GM19468 (cell line): Measurements from ENCODE around the gene NYNRIN.

ENCODE experiments used
- ATAC-seq: cut with Tn5 transposase; IDR thresholded peaks from one replicate; pipeline ENCODE4 v1.9.1; 2021; ENCODE audit warnings: mild to moderate bottlenecking, moderate library complexity, moderate number of reproducible peaks; ENCODE audit not compliant: unreplicated experiment; ENCODE audit errors: extremely low read depth

Gene NYNRIN

DNA sequence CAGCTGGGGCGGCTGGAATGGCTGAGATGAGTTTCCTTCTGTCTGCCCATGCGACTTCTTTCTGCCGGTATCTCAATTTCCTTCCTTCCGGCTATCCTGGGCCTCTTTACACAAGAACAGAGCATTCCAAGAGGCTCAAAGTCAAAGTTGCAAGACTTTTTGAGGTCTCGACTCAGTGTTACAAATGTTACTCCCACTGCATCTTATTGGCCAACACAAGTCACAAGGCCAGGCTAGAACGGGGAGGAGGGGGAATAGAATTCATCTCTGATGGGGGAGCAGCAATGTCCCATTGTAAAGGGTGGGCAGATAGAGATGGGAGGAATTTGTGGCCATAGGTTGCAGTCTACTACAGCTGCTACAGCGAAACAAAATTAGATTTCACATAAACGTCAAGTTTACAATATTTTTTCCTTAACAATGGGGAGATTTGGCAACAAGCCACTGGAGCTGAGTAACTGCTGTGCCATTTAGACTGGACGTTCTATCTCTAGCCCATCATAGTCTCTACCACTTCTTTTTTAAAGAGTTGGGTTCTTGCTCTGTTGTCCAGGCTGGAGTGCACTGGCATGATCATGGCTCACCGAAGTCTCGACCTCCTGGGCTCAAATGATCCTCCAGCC lies 9.5 kb upstream of the NYNRIN start:
- ATAC-seq, result no peak

DNA sequence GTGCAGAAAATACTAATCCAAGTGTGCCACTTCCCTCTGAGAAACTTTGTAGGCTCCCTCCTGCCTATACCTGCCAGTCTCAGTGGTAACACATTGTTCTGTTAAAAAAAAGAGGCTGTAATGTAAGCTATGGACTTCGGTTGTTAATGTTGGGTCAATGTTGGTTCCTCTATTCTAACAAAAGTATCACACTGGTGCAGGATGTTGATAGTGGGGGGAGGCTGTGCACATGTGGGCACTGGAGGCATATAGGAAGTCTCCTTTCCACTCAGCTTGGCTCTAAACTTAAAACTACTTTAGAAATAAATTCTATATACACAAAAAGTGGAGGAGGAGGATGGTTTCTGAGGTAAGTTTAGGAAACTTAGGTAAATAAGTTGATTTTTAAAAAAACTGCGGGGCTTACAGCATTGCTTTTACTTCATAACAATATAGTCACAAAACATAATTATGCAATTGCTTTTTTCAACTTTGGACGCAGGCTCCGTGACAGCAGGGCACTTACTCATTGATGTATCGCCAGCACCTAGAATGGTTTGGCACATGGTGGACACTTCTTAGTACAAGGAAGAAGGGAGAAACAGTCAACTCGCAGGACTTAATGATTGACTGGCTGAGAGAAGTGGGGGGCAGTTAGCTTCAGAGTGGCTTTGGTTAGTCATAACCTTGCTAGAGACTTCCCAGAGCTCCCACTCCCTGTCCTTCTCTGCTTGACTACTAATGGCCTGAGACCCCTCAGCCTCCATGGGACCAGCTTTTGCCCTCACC lies 7.9 kb upstream of the NYNRIN start:
- ATAC-seq, result no peak

DNA sequence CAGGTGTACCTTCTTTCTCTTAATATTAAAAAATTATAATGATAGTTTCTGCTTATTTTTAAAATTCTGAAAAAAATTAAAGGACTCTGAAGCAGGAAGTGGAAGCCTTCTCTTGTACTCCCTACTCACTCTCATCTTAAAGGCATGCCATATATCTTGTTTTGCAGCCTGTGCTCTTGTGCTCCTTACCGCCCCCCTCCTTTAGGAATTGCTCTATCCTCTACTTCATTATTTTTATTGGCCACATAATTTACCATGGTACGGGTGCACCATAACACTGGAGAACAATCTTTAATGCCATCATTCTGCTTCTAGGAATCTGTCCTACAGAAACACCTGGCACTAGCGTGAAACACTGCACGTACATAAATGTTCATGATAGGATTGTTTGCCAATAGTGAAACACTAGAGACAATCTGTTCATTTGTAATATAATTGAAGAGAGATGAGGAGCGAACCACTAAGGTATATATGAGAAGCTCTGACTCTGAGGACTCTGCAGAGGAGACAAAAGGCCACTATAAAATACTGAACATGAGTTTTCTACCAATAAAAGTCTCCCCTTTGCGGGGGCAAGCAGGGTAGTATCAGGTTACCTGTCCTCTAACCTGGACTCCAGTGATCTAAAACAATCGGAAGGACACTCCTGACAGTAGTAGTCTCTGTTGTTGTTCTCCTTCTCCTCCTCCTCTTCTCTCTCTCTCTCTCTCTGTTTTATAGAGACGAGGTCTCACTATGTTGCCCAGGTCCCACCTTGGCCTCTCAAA lies 6.3 kb upstream of the NYNRIN start:
- no peak for ATAC-seq

DNA sequence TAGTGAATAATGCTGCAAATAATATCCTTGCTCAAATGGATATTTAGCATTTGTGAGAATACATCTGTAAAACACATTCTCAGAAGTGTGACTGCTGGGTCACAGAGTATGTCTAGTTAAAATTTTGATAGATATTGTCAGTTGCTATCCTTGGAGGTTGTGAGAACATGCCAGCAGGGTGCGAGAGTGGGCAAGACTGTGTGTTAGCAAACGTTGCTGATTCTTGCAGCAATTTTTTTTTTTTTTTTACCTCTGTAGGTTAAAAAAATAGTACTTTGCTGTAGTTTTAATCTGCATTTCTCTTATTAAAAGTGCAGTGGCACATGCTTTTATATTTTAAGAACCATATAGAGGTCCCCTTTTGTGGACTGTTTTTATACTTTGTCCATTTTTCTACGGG lies 4.5 kb upstream of the NYNRIN start:
- no peak for ATAC-seq

DNA sequence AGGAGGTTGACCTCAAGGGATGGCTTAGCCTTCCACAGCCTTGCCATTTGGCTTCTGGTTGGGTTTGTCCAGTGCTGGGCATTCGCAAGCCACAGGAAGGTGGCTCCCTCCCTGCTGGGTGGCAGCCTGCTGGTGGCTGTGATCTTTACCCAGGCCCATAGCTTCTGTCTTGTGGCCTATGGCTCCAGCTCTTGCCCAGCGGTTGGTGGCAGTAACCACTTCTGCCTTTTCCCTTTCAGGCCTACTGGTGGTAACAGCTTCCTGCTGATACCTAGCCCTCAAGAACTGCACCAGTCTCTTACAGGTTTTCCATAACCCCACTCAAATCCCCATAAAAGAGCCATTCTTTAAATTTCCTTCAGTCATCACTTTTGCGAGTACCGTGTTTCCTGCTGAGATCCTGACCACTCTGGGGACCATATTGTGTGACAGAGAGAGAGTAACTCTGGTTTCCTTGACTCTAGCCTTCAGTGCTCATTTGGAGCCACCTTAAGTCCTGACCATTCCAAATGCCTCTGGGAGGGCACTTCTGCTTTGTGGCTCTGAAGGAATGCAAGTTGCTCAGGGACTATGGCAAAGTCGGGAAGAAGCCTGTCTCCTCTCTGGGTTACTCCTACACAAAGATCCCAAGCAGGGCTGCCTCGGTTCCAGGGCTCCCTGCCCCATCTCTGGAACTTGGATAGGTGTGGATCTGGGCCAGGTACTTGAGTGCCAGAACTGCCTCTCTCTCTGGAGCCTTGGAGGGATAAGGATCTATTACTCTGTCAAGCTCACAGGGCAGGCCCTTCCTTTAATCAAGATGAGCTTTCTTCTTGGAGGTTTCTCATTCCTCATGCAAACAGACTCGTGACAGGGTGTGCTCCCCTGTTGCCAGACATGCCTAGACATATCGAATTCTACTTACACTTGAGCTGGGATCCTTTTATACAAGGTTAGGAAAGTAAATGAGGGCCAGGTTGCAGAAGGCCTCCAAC lies 2.9 kb upstream of the NYNRIN start:
- ATAC-seq, result no peak

DNA sequence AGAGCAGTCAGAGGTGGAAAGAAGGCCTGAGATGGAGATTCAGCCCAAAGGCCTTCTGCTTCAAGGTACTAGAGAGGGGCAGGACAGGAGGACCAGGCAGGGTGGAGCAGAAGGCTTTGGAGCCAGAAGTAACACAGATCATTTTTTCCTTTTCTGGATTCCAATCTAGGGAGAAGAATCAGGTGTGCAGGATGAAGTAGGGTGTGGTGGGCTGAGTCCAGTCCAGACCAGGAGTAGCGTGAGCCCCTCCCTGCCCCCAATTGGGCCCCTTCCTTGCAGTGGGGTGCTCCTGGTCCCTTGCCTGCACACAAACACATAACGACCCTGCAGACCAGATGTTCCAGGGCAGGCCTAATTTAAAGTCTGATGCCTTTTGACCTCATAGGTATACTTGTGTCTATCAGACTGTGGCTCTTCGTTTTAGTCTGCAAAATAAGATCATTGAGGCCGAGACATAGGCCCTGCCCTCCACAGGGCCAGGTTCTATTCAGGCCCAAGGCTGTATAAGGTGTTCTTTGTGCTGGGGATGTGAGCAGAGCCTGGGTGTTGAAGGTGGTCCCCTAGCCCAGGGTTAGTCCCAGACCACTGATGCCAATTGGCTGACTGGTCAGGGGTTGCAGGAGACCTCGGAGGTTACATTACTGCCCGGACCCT lies 1.0 kb upstream of the NYNRIN start:
- no peak for ATAC-seq

DNA sequence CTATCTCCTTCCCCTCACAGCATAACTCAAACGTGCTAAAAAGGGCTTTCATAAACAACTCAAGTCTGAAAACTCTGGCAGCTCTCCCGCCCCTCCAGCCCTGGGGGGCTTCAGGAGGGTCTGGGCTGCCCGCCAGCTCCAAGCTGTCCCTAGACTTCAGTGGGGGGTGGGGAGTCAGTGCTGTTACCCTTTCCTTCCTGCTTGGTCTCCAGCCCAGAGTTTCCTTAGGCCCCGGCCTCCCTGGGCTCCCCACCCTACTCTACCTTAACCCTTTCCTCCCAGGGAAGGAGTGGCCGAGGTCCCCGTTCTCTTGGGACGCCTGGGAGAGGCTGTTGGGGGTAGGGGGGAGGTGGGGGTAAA lies 530 bp upstream of the NYNRIN start:
- no peak for ATAC-seq

DNA sequence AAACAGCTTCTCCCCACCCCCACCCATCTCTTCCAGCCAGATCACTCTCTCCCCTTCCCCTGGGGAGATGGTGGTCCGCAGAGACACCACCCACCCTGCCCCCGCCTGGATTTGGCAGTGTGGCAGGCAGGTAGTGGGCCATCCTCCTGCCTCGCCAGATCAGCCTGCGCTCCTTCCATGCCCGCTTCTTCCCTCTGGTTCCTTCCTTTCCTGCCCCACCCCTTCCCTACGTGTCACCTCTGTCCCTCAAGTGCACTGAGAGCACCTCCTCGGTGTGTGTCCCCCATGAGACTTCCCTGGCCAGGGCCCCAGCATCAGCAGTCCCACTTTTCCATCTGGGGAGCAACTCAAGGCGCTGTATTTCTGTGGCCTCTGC lies 632 bp downstream of the NYNRIN start:
- ATAC-seq, result no peak

DNA sequence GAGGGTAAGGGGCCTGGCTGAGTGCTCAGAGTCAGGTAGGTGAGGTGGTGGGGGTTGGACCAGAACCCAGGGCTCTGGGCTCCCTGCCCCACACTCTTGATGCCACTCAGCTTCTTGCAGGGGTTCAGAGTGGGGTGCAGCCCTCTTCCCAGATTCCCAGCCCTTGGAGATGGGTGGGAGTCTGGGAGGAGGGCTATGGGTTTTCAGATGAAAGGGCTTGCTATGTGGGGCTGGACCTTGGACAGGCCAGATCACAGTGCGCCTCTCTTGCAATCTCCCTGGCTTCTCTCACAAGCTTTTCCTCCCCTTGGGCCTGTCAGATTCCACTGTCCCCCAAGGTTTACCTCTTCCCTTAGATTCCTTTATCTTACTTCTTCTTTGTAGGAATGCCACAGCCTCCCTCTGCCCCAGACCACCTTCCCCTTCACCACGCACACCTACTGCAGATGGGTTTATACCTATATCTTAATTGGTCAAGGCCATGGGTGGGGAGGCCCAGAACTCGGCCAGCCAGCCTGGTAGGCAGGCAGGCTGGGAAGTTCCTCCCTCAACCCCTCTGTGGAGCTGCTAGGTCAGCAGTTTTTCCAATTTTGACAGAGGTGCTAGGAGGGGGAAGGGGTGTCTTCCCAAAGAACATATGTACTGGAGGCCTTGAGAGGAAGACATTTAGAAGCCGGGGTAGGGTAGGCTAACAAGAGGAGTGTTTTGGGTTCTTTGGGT lies 1.4 kb downstream of the NYNRIN start:
- no peak for ATAC-seq

DNA sequence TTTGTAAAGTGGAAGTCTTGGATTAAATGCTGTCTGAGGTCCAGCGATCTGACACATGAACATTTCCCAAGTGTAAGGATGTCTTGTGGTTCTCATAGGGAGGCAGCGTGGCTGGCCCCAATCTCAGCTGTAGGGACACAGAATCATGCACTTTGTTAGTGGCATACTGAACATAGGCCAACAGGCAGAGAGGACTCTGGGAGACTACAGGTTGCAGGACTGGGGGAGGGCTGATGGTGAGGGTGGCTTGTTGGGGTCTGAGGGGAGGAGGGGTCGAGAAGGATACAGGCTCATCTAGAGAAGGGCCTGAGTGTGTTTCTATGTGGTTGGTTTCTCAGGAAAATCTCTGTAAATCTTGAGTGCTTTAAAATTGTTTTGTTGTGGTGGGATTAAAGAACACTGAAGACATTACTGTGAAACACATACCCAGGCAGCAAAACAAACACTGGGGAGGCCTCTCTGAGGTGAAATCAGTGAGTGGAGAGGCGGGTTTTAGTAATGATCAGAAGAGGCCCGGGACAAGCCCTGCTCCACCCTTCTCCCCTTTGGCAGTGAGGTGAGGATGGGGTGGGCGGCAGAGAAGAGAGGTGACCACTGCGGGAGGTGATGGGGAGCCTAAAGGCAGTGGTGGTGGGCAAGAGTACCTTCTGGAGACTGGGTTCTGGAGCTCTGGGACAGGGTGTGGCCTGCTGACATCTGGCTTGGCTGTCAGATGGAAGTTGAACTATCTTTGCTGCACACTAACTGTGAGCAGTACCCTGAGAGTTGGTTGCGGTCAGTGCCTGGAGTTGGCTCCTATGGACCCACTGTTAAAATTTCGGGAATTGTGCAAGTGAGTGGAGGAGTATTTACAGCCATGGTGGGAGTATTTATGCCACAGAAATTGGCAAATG lies 3.3 kb downstream of the NYNRIN start:
- ATAC-seq, result no peak

DNA sequence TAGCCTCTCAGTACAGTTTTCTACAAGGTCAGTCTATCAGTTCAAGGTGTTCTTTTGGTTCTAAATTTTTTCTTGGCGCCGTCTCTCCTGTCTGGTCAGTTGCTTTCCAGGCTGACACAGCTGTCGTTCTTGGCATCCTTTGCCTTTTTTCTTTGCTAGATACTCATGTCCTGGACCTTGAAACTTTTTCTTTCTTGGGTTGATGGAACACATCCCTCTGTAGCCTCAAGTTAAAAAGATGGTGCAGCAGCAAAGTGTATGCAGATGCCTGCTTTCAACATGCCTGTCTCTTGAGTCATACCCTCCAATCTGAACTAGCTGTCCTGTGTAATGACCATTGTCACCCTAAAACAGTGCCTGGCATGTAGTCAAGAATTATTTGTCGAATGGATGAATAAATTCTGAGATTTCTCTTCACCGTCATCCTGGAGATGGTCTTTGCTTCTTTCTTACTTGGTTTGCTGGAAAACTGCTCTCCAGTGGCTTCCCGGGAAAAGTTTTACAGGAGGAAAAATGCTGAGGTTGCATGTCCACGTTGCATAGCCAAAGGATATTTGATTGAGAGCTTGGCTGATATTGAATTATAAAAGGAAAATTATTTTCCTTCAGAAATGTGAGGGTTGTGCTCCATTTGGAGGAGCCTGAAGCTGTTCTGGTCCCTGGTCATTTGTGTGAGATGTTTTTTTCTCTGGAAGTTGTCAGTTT lies 4.6 kb downstream of the NYNRIN start:
- ATAC-seq, result no peak

DNA sequence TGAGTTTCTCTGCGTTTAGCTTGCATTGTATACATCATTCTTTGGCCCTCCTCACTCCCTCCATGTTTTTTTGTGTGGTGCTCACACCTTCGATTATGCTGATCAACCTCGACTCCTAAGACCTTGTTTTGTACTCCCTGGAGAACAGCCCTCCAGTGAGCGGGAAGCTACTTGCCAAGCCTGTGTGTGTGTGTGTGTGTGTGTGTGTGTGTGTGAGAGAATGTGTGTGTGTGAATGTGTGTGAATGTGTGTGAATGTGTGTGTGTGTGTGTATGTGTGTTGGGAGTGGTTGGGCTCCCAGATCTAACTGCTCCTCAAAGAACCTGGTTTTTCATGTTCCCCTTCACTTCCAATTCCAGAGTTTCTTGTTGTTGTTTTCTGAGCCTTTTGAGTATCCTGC lies 6.0 kb downstream of the NYNRIN start:
- no peak for ATAC-seq

DNA sequence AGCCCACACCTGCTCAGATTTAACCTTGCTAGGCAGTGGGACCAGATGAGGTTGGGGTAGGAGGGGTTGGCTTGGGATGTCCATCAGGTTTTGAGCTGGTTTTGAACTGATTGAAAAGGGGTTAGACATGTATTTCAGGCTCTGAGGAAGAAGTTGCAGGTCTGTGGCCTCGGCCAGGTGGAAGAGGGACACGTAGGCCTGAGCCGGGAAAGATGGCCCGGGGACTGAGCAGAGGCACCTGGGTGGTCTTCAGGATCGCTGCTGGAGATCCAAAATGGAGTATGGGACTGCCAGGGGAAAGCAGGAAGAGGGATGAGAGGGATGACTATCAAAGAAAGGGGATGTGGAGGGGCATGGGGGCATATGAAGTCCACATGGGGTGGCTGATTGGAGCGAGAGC lies 7.6 kb downstream of the NYNRIN start:
- no peak for ATAC-seq

DNA sequence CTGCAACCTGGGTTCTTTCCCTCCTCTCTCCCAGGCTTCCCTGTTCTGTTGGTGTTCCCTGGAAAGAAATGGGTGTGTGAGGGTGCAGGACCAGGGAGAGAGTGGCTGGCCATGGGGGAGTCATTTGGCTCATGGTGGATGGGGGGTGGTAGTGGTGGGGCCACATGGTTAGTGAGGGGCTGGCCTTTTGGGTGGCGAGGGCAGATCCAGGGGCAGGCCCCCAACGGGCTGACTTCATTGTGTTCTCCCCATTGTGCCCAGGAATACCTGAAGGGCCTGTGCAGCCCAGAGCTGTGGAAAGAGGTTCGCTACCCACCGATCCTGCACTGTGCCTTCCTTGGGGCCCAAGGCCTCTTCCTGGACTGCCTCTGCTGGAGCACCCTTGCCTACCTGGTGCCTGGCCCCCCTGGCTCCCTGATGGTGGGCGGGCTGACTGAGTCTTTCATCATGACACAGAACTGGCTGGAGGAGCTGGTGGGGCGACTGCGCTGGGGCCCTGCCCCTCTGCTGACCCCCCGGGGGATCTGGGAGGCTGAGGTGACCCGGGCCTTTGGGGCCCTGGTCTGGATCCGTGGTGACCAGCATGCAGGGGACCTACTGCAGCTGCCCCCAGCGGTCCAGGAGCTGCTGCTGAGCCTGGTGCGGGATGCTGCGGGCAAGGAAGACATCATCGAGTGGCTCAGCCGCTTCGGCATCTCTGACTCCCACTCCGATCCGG lies 9.0 kb downstream of the NYNRIN start:
- no peak for ATAC-seq

DNA sequence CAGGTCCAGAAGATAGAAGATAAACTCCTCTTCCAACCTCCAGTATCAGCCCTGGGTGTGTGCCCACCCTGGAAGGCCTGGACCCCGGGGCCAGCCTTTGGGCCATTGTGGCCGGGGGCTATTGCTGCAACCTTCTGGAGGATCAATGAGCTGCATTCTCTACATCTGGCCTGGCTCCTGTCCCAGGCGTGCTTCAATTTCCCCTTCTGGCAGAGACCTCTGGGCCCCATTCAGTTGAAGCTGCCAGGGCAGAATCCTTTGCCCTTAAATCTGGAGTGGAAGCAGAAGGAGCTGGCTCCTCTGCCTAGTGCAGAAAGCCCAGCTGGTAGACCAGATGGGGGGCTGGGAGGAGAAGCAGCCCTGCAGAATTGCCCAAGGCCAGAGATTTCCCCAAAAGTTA lies 10.0 kb downstream of the NYNRIN start:
- no peak for ATAC-seq

DNA sequence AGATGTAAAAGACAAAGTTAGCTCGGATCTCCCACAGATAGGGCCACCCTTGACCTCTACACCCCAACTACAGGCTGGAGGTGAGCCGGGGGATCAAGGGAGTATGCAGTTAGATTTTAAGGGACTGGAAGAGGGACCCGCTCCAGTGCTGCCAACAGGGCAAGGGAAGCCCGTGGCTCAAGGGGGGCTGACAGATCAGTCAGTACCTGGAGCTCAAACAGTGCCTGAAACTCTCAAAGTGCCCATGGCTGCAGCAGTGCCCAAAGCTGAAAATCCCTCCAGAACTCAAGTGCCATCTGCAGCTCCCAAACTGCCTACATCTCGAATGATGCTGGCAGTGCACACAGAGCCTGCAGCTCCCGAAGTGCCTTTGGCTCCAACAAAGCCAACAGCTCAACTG lies 10.4 kb downstream of the NYNRIN start:
- no peak for ATAC-seq

DNA sequence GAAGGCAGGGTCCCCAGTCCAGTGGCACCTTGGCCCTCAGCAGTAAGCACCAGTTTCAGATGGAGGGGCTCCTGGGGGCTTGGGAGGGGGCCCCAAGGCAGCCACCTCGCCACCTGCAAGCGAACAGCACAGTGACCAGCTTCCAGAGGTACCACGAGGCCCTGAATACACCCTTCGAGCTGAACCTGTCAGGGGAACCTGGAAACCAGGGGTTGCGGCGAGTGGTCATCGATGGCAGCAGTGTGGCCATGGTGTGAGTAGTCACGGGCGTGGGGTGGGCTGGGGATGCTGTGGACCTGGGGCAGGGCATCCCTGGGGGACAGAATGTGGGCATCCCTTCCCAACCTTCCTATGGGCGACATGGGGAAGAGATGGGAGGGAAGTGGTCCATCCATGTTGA lies 11.2 kb downstream of the NYNRIN start:
- no peak for ATAC-seq
